Posterior cingulate gyrus (tissue), 11 donors: ENCODE measurements around the gene ITGB1BP1.
A peak's percentile ranks its signal among the peaks of the same experiment; 100 is the strongest.

Experiments
- DNase-seq, 10 donors: peaks; one replicate each; pipeline versions ENCODE4 v3.0.0 to v3.0.0-alpha.2; 2020 to 2021; ENCODE audit warnings: mixed read lengths in 3 of 10
- intact Hi-C: fragments of 100-400 bp; cut with DNase I; formaldehyde crosslinking; loops from one replicate; pipeline ENCODE4 v1.15.1; 2023

The ITGB1BP1 gene

GRCh38 chr2:9428965-9429577 is 5.7 kb upstream of the ITGB1BP1 start:
- DNase-seq, result no peak
- intact Hi-C loops, result loop anchor here (10.0 kb wide), 2 partner anchors 126 to 224 kb away; partner anchors contain the start of genes ADAM17 and ASAP2

- intact Hi-C loops, result loop anchor here (5.0 to 10.0 kb wide), 3 partner anchors 130 to 282 kb away; partner anchors contain the start of genes ADAM17 and ASAP2
These were observed 1.3 kb upstream of the ITGB1BP1 start for GRCh38 chr2:9424447-9425164.

GRCh38 chr2:9423922-9424272 is 569 bp upstream of the ITGB1BP1 start:
- no peak for DNase-seq
- intact Hi-C loops, result loop anchor here (1.0 to 10.0 kb wide), 4 partner anchors 50 to 282 kb away; partner anchors contain the start of genes ADAM17, ASAP2 and IAH1

More at GRCh38 chr2:9424447-9425164, 1.3 kb upstream of the ITGB1BP1 start:
- no peak for DNase-seq

- intact Hi-C loops, result loop anchor here (1.0 to 10.0 kb wide), 4 partner anchors 52 to 280 kb away; partner anchors contain the start of genes ADAM17, ASAP2 and IAH1
These were observed 818 bp downstream of the ITGB1BP1 start for GRCh38 chr2:9422321-9423099.

GRCh38 chr2:9420495-9420894 is 2.8 kb downstream of the ITGB1BP1 start:
- intact Hi-C loops, result loop anchor here (5.0 to 10.0 kb wide), 3 partner anchors 134 to 278 kb away; partner anchors contain the start of genes ADAM17 and ASAP2
- no peak for DNase-seq

More at GRCh38 chr2:9422321-9423099, 818 bp downstream of the ITGB1BP1 start:
- peak; percentile 32 to 92 (median 51) for DNase-seq

DNA sequence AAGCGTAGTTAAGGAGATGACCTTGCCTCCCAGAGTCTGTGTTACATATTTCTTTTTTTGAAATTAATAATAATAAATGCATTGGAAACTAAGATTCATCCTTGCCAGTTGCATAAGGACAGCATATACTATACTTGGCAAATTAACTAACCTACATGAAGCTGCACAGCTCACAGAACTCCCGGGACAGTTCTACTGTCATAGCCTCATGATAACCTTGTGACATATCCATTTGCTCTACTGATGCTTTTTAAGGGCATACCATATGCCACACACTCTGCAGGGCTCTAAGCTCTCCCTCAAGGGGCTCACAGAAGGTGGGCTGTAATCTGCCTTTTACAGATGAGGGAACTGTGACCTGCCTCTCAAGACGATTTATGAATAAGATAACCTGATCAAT is 3.8 kb downstream of the ITGB1BP1 start:
- intact Hi-C loops, result no loop called here
- DNase-seq, result no peak

GRCh38 chr2:9418746-9419145 is 4.6 kb downstream of the ITGB1BP1 start:
- intact Hi-C loops, result no loop called here
- no peak for DNase-seq

DNA sequence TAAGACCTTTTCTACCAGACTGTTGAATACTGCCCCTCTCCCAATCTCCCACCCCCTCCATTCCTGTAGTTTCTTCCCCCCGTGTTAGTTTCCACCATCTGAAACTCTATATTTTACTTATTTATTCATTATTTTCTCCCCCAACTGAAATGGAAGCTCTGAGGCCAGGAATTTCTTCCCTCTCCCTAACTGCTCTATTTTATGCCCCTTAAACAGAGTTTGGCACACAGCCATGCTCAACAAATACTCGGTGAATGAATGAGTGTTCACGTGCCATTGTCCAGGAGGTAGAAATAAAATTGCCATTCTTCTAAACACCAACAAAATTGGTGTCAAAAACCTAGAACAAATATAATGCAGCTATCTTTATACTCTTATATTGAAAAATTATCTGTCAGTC is 5.6 kb downstream of the ITGB1BP1 start:
- no peak for DNase-seq
- intact Hi-C loops, result no loop called here

DNA sequence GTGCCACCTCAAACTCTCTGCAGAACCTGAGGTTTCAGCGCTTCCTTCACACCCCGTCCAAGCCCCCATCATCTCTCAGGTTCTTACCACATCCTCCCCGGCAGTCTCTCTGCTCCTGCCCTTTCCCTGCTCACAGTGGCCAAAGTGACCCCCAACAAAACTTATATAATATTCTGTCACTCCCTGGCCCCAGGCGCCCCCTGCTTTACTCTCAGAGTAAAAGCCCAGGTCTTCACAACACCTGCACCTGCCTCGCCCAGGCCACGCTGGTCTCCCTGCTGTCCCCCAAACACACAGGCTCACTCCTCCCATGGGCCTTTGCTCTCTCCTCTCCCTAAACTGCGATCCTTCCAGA is 6.4 kb downstream of the ITGB1BP1 start:
- no peak for DNase-seq
- intact Hi-C loops, result no loop called here

DNA sequence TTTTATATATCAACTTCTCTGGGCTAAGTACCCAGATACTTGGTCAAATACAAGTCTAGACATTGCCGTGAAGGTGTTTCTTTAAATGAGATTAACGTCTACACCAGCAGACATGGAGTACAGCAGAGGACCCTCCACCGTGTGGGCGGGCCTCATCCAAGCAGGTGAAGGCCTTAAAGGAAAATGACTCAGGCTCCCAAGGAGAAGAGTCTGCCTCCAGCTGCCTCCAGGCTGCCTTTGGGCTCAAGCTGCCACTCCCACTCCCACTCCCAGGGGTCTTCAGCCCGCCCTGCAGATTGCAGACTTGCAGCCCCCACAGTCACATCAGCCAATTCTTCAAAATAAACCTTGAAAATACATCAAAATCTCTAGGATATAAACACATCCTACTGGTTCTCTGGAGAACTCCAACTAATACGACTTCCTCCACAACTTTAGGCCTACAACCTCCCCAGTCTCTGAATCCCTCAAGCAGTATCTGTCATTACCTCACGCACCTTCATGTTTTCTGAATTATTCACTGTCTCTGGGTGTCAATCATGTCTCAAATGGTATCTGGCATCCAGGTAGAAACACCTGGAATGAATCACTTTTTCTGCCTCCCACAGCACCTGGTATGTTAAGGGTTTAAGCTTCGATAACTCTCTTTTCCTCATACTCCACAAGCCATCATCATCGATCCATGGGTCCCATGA is 6.9 kb downstream of the ITGB1BP1 start:
- intact Hi-C loops, result no loop called here
- DNase-seq, result peak in 1 of 10 donors; percentile 52

DNA sequence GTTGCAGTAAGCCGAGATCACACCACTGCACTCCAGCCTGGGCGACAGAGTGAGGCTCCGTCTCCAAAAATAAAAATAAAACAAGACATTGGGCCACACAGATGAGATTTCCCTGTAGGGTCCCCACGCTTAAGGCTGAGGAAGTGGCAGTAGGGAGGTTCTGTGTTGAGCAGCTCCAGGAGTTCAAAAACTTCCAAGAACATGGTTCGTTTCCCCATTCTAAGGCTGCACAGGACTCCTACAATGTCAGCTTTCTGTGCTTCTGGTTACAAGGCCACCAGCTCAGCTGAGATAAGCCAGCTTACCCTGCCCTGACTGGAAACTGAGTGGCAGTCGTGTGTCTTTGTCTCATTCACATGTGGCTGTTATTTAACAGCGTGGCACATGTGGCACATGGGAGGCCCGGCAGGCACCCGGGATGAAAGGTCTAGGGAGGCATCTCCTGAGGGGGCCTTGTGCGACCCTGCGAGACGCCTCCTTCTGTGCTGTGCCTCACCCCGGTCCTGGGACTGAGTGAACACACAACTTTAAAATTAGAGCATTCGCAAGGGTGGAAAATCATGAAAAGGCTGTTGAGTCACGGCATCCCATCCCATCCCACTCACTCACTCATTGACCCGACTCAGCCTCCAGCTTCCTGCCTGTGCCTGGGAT is 7.7 kb downstream of the ITGB1BP1 start:
- intact Hi-C loops, result no loop called here
- DNase-seq, result no peak

DNA sequence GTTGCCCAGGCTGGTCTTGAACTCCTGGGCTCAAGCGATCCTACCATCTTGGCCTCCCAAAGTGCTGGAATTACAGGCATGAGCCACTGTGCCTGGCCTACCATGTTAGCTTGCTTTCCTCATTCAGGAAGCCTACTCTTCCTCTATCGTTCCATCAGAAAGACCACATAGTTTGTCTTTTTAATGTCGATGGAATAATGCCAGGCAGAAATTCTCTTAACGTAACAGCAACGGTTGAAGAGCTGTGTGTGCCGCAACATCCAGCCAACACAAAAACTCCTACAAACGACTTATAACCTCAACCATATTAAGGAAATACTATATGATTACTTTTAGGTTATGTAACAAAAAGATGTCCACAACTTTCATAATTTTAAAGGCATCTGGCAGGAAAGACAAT is 10.5 kb downstream of the ITGB1BP1 start:
- DNase-seq, result no peak
- intact Hi-C loops, result no loop called here

GRCh38 chr2:9410108-9410507 is 13.2 kb downstream of the ITGB1BP1 start:
- DNase-seq, result no peak
- intact Hi-C loops, result no loop called here

DNA sequence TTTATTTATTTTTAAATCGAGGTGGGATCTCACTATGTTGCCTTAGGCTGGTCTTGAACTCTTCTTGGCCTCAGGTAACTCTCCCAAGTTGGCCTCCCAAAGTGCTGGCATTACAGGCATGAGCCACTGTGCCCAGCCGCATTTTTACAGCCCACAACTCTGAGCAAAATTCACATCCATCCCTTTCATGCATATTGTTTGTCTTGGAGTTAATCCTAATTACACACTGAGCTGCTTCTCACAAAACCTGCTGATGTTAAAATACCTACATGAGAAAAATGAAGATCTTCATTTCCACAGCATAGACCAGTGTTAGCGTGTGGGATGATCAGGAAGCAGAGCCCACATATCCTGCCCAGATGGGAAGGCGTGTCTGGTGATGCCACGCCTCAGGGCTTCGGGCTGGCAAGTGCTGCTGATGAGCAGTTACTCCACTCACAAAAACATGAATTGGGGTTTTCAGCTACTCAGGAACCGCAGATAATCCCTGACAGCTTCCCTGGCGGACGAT is 14.6 kb downstream of the ITGB1BP1 start:
- intact Hi-C loops, result no loop called here
- DNase-seq, result peak in 7 of 10 donors; percentile 41 to 94 (median 67)

DNA sequence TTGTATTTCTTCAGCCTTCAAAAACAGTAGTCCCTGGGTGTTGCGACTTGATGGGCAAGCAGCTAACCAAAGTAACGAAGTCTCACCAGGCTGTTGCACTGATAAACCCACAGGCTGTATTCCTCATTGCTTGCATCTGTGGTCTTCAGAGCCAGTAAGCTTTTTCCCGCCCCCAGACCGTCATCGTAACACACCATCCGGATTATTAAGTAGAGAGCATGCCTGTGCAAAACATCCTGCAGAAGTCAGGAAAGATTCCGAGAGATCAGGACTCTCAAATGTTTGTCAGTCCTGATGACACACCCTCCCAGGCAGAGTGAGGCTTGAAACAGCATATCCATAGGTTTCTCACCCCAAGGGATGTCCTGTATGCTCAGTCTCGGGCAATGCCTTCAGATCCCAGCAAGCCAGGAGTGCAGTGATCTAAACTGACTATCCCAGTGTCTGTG is 15.9 kb downstream of the ITGB1BP1 start:
- DNase-seq, result peak in 1 of 10 donors; percentile 40
- intact Hi-C loops, result no loop called here

DNA sequence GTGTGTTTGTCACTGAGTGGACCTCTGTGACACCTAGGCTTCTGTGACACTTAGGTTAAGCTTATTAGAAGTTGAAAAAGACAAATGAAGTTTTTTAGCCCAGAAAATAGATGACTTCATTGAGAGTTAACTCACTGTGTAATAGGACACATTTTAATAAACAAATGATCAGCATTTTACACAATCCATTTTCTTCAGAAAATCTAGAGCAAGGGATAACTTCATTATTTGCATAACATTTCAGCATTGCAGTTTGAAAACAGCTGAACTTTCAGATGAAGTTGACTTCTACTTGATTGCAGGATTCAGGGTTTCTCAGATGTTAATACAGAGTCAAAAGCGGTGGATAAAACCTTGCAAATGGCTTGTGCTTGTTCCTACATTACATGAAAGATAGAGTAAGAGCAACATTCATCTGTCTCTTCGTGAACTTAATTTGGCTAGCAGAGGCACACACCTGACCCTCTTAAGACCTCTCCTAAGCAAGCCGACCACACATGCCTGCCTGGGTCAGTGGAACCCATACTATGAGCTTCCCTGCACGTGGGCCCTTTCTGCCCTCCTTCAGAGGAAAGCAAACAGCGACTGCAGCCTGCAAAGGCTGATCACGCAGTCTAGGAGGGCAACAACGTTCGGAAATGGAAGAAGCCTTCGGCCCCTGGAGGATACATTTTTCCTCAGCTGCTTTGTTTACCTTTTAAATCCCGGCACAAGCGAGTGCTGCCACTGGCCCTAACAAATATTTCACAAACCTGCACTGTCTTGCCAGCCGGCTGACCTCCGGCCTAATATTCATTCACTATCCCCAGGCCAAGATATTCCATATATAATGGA is 16.6 kb downstream of the ITGB1BP1 start:
- peak in 1 of 10 donors; percentile 54 for DNase-seq
- intact Hi-C loops, result no loop called here

DNA sequence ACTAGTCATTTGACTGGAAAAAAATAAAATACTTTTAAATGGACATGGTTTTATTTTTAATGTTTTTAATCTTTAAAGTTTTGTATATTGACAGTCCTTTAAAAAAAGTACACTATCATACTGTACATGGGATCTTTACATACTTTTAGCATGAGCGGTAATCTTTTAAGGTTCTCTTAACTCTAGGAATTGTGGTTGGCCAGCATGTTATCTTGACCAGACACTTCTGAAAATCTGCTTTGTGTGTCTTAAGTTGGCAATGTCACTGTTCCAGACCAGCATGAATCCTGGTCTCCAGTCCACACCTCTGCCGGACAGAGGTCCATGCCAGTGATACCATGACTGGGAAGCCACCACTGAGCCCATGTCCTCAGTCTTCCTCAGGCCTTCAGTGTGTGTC is 17.7 kb downstream of the ITGB1BP1 start:
- intact Hi-C loops, result no loop called here
- no peak for DNase-seq

- no peak for DNase-seq
- intact Hi-C loops, result no loop called here
These were observed 18.9 kb downstream of the ITGB1BP1 start for GRCh38 chr2:9404451-9404850.

GRCh38 chr2:9403924-9404323 is 19.4 kb downstream of the ITGB1BP1 start:
- no peak for DNase-seq
- intact Hi-C loops, result no loop called here
